ENCODE data around the gene ZSWIM6.

- TF ChIP-seq CTCF (conservative IDR thresholded peaks at IDR 0.05 in 1 of 2, IDR thresholded peaks at IDR 0.05 in 1 of 2; ENCODE audit: extremely low read depth in 1 of 2, insufficient read depth in 1 of 2, low read depth in 1 of 2, low read length in 2 of 2) (no peak), EZH2 (IDR thresholded peaks at IDR 0.05; ENCODE audit: borderline replicate concordance, low read length) (no peak)
Measured at GRCh38 chr5:61523073-61523472, 191.0 kb downstream of the ZSWIM6 start.

Data from mammary epithelial cell (primary cell).